ENCODE data around the gene WDR64. TPM values are rescaled to one million over a fixed set of nuclear protein-coding genes. Genes with fewer than 3 reads are reported as not detected.

The WDR64 gene
- total and polyA plus RNA-seq, 9 donors, result 0.04 to 0.30 (median 0.14) TPM; not detected in 2

DNA sequence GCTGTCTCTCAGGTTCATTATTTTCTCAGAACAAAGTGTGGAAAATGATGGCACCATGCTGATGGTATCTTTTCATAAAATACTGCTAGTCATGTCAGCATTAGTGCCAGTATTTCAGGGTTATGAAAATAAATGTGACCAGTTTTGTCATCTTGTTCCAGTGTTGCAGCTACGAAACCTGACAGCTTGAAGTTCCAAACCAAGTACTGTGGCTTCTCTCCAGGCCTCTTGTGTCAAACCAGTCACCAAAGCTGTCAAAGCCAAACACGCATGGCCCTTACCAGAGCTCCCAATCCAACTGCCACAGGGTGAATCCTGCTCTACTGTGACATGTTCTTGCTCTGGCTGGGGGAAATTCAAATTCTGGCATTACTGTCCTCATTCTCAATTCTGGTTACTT lies 175.2 kb downstream of the WDR64 start:
- H3K9me3 ChIP-seq (replicated peaks; ENCODE audit: control insufficient read depth, low read depth, low read length), result no peaks in the 10 kb centered on the region
- H3K4me1 ChIP-seq (ENCODE audit: control insufficient read depth, insufficient read depth, low read length), result no peaks in the 10 kb centered on the region
- H3K27ac ChIP-seq (ENCODE audit: low read length), result no peak overlapping the region
- H3K27me3 ChIP-seq (ENCODE audit: control insufficient read depth, insufficient read depth, low read length), result no peaks in the 10 kb centered on the region
- no peaks in the 10 kb centered on the region for H3K36me3 ChIP-seq (ENCODE audit: control insufficient read depth, insufficient read depth, low read length)
- no peak overlapping the region for H3K4me3 ChIP-seq (ENCODE audit: low read length)
- 100% methylated on average over 2 of the region's 2 CpGs for WGBS (ENCODE audit: insufficient coverage)
- no peak for DNase-seq

DNA sequence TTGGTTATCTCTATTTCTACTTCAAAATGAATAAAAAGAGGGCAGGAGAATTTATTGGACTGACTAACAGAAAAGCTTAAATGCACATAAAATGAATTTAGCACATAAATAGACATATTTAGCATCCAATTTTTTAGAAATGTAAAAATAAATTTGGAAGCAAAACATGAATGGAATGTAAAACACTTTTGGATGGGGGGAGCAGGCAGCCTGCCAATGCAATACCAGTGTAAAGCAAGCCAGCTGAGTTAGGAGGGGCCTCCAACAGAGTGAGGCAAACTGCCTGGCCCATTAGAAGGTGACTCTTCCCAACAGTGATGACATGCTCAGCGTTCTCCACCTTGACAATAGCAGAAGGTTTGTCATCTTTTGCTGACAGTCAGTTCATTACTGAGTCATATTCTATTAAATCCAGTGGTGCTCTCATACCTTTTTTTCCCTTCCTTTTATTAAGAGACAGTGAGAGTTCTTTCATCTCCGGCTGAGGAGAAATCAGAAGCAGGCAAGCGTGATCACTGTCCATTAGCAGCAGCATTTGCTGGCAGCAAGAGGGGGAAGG lies 176.5 kb downstream of the WDR64 start:
- Histone ChIP-seq H3K27ac (ENCODE audit: low read length) (no peak overlapping the region), H3K4me1 (ENCODE audit: control insufficient read depth, insufficient read depth, low read length) (no peaks in the 10 kb centered on the region), H3K4me3 (ENCODE audit: low read length) (no peak overlapping the region), H3K36me3 (ENCODE audit: control insufficient read depth, insufficient read depth, low read length) (no peaks in the 10 kb centered on the region), H3K27me3 (ENCODE audit: control insufficient read depth, insufficient read depth, low read length) (no peaks in the 10 kb centered on the region), H3K9me3 (replicated peaks; ENCODE audit: control insufficient read depth, low read depth, low read length) (no peaks in the 10 kb centered on the region)
- no CpG with 5 or more reads among the region's 3 CpGs for WGBS (ENCODE audit: insufficient coverage)
- no peak for DNase-seq

DNA sequence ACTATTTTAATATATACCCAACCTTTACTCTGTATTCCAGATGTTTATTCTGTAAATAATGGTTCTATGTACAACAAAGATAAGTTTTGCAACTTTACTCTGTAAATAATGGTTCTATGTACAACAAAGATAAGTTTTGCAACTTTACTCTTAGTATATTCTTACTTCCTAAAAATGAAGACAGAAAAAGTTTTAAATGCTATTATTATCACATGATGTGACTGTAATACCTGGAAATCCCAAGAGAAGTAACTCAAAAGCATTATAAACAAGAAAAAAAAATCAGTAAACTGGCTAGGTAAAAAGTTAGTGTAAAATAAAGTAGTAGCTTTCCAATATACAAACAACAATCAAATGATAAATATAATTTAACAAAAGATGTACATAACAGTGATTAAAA lies 177.4 kb downstream of the WDR64 start:
- Histone ChIP-seq H3K4me1 (ENCODE audit: control insufficient read depth, insufficient read depth, low read length) (no peaks in the 10 kb centered on the region), H3K27ac (ENCODE audit: low read length) (no peak overlapping the region), H3K27me3 (ENCODE audit: control insufficient read depth, insufficient read depth, low read length) (no peaks in the 10 kb centered on the region), H3K4me3 (ENCODE audit: low read length) (no peak overlapping the region), H3K9me3 (replicated peaks; ENCODE audit: control insufficient read depth, low read depth, low read length) (no peaks in the 10 kb centered on the region), H3K36me3 (ENCODE audit: control insufficient read depth, insufficient read depth, low read length) (no peaks in the 10 kb centered on the region)
- DNase-seq, result no peak

DNA sequence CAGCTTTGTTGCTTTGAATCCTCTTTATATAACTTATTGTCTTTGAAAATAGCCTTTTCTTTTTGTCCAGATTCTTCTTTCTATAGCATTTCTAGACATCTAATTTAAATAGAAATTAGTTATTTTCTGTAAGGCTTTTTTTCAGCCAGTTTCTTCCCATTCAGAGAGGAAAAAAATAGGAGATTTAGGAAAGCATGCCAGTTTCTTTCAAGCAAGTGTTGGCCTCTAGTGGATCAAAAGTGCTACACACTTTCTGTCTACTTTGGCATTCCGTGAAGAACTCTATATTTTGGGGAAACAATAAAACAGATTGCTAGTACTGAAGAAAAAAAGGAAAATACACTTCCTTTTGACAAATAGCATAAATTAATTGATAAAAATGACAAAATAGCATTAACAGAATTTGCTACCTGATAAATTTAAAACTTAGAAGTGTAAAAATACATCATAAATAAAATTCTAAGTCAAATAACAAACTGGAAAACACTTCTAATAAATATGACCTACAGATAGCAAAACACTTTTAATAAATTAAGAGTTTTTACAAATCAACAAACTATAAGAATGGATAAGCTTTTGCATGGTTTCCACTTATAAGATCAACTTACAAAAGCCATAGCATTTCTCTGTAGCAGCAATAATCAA lies 182.8 kb downstream of the WDR64 start:
- peak; percentile 66 for DNase-seq
- H3K27me3 ChIP-seq (ENCODE audit: control insufficient read depth, insufficient read depth, low read length), result no peaks in the 10 kb centered on the region
- WGBS (ENCODE audit: insufficient coverage), result no CpG with 5 or more reads among the region's 1 CpG

DNA sequence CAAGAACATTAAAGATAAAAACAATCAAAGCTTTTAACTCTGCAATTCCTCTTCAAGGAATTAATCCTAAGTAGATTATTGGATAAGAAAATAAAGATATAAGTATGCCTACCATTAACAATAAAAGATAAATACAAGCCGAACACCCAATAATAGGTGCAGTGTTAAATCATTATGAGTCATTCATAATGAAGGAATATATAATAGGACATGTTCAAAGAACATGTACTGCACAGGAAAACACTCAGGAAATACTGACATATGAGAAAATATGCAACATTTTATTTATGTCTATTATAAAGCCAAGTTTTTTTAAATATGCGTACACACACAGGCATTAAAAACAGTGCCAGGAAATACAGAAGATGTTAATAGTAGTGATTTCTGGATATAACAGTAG lies 184.9 kb downstream of the WDR64 start:
- Histone ChIP-seq H3K4me3 (ENCODE audit: low read length) (no peak overlapping the region), H3K27ac (ENCODE audit: low read length) (no peak overlapping the region), H3K4me1 (ENCODE audit: control insufficient read depth, insufficient read depth, low read length) (no peaks in the 10 kb centered on the region), H3K9me3 (replicated peaks; ENCODE audit: control insufficient read depth, low read depth, low read length) (no peaks in the 10 kb centered on the region), H3K36me3 (ENCODE audit: control insufficient read depth, insufficient read depth, low read length) (no peaks in the 10 kb centered on the region), H3K27me3 (ENCODE audit: control insufficient read depth, insufficient read depth, low read length) (no peaks in the 10 kb centered on the region)
- no peak for DNase-seq
- no CpG with 5 or more reads among the region's 2 CpGs for WGBS (ENCODE audit: insufficient coverage)

More for the DNA sequence above, 182.8 kb downstream of the WDR64 start:
- H3K4me1 ChIP-seq (ENCODE audit: control insufficient read depth, insufficient read depth, low read length), result no peaks in the 10 kb centered on the region
- H3K27ac ChIP-seq (ENCODE audit: low read length), result no peak overlapping the region
- H3K36me3 ChIP-seq (ENCODE audit: control insufficient read depth, insufficient read depth, low read length), result no peaks in the 10 kb centered on the region
- no peaks in the 10 kb centered on the region for H3K9me3 ChIP-seq (replicated peaks; ENCODE audit: control insufficient read depth, low read depth, low read length)
- no peak overlapping the region for H3K4me3 ChIP-seq (ENCODE audit: low read length)

- 79% methylated on average over 2 of the region's 5 CpGs for WGBS (ENCODE audit: insufficient coverage)
- H3K27ac ChIP-seq (ENCODE audit: low read length), result no peak overlapping the region
- H3K4me3 ChIP-seq (ENCODE audit: low read length), result no peak overlapping the region
- no peaks in the 10 kb centered on the region for H3K27me3 ChIP-seq (ENCODE audit: control insufficient read depth, insufficient read depth, low read length)
- no peak for DNase-seq
- H3K9me3 ChIP-seq (replicated peaks; ENCODE audit: control insufficient read depth, low read depth, low read length), result no peaks in the 10 kb centered on the region
- no peaks in the 10 kb centered on the region for H3K4me1 ChIP-seq (ENCODE audit: control insufficient read depth, insufficient read depth, low read length)
- H3K36me3 ChIP-seq (ENCODE audit: control insufficient read depth, insufficient read depth, low read length), result no peaks in the 10 kb centered on the region
Observed at GRCh38 chr1:241837416-241837815, 185.3 kb downstream of the WDR64 start.

GRCh38 chr1:241837901-241838300 lies 185.8 kb downstream of the WDR64 start:
- Histone ChIP-seq H3K27me3 (ENCODE audit: control insufficient read depth, insufficient read depth, low read length) (no peaks in the 10 kb centered on the region), H3K9me3 (replicated peaks; ENCODE audit: control insufficient read depth, low read depth, low read length) (no peaks in the 10 kb centered on the region), H3K4me1 (ENCODE audit: control insufficient read depth, insufficient read depth, low read length) (no peaks in the 10 kb centered on the region), H3K4me3 (ENCODE audit: low read length) (no peak overlapping the region), H3K36me3 (ENCODE audit: control insufficient read depth, insufficient read depth, low read length) (no peaks in the 10 kb centered on the region), H3K27ac (ENCODE audit: low read length) (no peak overlapping the region)
- WGBS (ENCODE audit: insufficient coverage), result 55% methylated on average over 4 of the region's 4 CpGs
- DNase-seq, result no peak

GRCh38 chr1:241838897-241839296 lies 186.8 kb downstream of the WDR64 start:
- Histone ChIP-seq H3K36me3 (ENCODE audit: control insufficient read depth, insufficient read depth, low read length) (no peaks in the 10 kb centered on the region), H3K4me3 (ENCODE audit: low read length) (no peak overlapping the region), H3K9me3 (replicated peaks; ENCODE audit: control insufficient read depth, low read depth, low read length) (no peaks in the 10 kb centered on the region), H3K27me3 (ENCODE audit: control insufficient read depth, insufficient read depth, low read length) (no peaks in the 10 kb centered on the region), H3K4me1 (ENCODE audit: control insufficient read depth, insufficient read depth, low read length) (no peaks in the 10 kb centered on the region), H3K27ac (ENCODE audit: low read length) (no peak overlapping the region)
- 89% methylated on average over 2 of the region's 5 CpGs for whole genome bisulfite sequencing (ENCODE audit: insufficient coverage)
- no peak for DNase-seq

- no peak for DNase-seq
- H3K36me3 ChIP-seq (ENCODE audit: control insufficient read depth, insufficient read depth, low read length), result no peaks in the 10 kb centered on the region
- no peak overlapping the region for H3K27ac ChIP-seq (ENCODE audit: low read length)
- 90% methylated on average over 2 of the region's 6 CpGs for WGBS (ENCODE audit: insufficient coverage)
- no peaks in the 10 kb centered on the region for H3K9me3 ChIP-seq (replicated peaks; ENCODE audit: control insufficient read depth, low read depth, low read length)
- H3K4me3 ChIP-seq (ENCODE audit: low read length), result no peak overlapping the region
- H3K27me3 ChIP-seq (ENCODE audit: control insufficient read depth, insufficient read depth, low read length), result no peaks in the 10 kb centered on the region
- H3K4me1 ChIP-seq (ENCODE audit: control insufficient read depth, insufficient read depth, low read length), result no peaks in the 10 kb centered on the region
Observed at GRCh38 chr1:241839369-241839979, 187.4 kb downstream of the WDR64 start.

GRCh38 chr1:241840164-241840563 lies 188.1 kb downstream of the WDR64 start:
- DNase-seq, result no peak
- WGBS (ENCODE audit: insufficient coverage), result 43% methylated on average over 1 of the region's 6 CpGs

More at GRCh38 chr1:241840164-241840563, 188.1 kb downstream of the WDR64 start:
- no peaks in the 10 kb centered on the region for H3K27me3 ChIP-seq (ENCODE audit: control insufficient read depth, insufficient read depth, low read length)
- no peaks in the 10 kb centered on the region for H3K4me1 ChIP-seq (ENCODE audit: control insufficient read depth, insufficient read depth, low read length)
- H3K36me3 ChIP-seq (ENCODE audit: control insufficient read depth, insufficient read depth, low read length), result no peaks in the 10 kb centered on the region
- no peaks in the 10 kb centered on the region for H3K9me3 ChIP-seq (replicated peaks; ENCODE audit: control insufficient read depth, low read depth, low read length)
- H3K27ac ChIP-seq (ENCODE audit: low read length), result no peak overlapping the region
- no peak overlapping the region for H3K4me3 ChIP-seq (ENCODE audit: low read length)
